ENCODE measurements around the gene SFXN5. TPM values are rescaled to one million over a fixed set of nuclear protein-coding genes. Genes with fewer than 3 reads are reported as not detected.

The SFXN5 gene
- total RNA-seq, 1 experiment from 2014 or later: 13.8 TPM

DNA sequence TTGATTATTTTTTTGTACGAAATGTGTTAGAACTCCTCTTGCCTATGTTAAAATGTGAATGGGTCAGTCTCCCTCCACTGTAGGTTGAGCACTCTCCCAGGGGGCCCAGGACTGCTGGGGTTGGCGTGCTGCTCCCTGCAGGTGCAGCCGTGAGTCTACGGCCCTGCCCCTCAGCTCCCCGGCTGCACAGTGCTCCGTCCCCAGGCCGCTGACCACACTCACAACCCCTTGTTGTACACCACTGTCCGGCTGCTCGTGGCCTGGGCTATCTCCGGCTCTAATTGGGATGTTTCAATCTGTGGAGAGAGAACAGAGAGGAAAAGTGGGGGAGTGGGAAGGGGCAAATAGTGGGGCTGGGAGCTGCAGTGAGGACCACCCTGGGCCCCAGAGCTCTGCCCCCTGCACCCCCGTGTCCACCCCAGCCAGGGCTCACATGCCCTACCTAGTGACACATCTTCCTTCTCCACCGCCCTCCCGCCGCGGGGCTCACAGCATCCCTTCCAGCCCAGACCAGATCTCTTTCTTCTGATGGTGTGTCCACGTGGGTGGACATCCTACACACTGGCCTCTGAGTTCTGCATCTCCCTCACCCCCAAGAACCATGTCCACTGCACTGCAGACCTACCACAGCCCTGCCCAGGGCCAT is 126.6 kb downstream of the SFXN5 start:
- in situ Hi-C loops (cut with HindIII; ENCODE audit: low pct_unique_long_range_greater_than_20kb, low sequenced_read_pairs): no loop called here
- DNase-seq (ENCODE audit: low read depth): no peak

DNA sequence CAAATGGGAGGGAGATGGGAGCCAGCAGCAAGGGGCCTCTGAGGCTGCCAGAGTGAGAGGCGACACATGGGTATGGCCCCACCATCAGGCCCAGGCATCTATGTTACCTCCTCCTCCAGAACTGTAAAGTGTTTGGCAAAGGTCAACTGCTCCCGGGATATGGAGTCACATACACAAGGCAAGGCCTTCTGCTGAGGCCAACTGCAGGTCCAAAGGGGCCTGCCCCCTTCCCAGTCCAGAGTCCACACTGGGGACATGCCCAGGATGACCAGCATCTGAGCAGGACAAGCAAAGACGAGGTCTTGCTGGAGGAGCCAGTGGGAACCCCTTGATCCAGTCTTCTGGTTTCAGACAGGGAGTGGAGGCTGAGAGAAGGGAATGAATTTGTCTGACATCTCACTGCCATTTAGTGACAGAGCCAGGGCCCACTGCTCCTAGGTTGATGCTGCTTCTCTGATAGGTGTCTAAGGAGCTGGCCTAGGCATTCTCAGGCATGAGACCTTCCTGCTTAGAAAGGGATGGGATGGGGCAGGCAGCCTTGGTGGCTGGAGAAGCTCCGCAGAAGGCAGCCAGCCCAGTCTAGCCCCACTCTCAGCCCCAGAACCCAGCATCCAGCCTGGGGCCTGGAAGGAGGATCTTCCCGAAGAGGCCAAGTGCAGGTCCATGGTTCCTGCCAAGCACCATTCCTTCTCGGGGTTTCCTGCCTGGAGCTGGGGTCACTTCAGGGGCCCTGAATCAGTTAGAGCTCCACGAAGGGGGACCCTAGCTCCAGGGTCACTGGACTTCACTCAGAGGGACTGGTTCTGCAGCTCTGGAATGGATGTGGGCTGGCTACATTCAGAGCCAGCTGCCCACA is 127.7 kb downstream of the SFXN5 start:
- DNase-seq (ENCODE audit: low read depth): no peak
- in situ Hi-C loops (cut with HindIII; ENCODE audit: low pct_unique_long_range_greater_than_20kb, low sequenced_read_pairs): no loop called here

DNA sequence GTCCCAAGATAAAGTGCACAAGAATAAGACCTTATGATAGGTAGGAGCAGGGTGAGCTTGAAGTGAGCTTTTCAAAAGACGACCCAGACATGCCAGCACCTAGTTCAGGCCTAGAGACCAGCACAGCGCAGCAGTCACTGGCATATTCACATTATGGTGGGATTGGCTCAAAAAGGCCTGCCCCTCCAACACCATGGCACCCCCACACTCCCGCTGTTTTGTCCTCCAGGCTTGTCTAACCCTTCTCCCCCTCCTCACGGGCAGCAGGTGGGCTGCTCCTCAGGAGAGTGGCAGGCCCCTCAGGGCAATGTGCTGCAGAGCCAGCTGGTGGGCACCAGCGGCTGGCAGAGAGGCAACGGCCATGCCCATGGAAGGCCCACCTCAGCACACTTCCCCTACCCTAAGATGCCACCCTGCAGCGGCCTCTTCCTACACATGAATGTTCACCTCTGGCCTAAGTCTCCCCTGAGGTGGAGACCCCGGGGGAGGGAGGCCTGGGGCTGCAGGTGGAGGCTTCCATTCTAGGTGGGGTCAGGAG is 128.6 kb downstream of the SFXN5 start:
- in situ Hi-C loops (cut with HindIII; ENCODE audit: low pct_unique_long_range_greater_than_20kb, low sequenced_read_pairs): no loop called here
- no peak for DNase-seq (ENCODE audit: low read depth)

DNA sequence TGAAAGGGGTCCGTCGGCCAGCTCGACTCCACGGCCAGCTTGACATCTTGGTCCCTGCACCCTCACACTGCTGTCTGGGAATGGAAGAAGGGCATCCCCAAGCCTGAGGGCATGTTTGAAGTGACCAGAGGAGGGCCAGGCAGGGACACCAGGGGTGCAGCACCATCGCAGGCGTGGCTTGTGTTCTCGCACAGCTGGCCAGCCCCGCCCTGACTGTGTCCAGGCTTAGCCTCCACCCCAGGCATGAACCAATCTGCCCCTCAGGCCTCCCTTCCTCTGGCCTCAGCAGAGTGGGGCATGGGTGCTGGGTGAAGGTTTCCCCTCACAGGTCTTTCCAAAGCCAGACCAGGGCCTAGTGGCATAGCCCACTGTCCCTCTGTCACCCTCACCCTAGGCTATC is 129.2 kb downstream of the SFXN5 start:
- DNase-seq (ENCODE audit: low read depth): no peak
- in situ Hi-C loops (cut with HindIII; ENCODE audit: low pct_unique_long_range_greater_than_20kb, low sequenced_read_pairs): no loop called here

DNA sequence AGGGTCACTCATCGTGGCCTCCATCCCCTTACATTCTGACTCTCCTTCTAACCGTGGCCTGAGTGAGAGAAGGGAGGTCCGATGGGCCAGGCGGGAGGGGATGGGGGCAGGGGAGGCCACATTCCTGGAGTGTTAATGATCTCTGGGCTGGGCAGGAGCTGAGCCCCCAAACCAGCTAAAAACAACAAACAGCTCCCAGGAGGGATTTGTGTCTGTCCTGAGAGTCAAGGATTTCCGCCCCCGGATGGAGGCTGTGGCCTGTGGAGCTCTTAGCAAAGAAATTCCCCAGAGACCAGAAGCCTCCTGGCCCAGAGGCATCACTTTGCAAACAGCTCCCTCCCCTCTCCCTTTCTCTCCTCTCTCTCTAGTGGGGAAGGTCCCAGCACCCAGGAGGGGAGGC is 130.7 kb downstream of the SFXN5 start:
- DNase-seq (ENCODE audit: low read depth): no peak
- in situ Hi-C loops (cut with HindIII; ENCODE audit: low pct_unique_long_range_greater_than_20kb, low sequenced_read_pairs): no loop called here

DNA sequence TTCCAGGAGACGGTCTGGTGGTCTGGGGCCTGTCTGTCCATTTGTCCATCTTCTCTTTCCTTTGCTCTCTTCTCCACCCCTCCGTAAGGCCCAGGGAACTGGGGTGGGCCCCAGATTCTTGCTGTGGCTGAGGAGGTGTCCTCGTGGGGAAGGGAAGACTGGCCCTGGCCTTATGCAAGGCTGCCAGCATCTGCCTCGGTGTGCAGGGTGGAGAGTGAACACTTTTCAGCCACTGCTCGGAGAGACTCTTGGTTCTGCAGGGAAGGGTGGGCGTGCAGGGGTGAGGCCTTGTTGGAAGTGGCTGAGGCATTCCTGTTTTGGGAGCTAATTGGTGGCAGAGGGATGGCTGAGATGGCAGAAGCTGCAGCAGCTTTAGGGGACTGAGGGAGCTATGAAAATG is 131.2 kb downstream of the SFXN5 start:
- no peak for DNase-seq (ENCODE audit: low read depth)
- in situ Hi-C loops (cut with HindIII; ENCODE audit: low pct_unique_long_range_greater_than_20kb, low sequenced_read_pairs): no loop called here

DNA sequence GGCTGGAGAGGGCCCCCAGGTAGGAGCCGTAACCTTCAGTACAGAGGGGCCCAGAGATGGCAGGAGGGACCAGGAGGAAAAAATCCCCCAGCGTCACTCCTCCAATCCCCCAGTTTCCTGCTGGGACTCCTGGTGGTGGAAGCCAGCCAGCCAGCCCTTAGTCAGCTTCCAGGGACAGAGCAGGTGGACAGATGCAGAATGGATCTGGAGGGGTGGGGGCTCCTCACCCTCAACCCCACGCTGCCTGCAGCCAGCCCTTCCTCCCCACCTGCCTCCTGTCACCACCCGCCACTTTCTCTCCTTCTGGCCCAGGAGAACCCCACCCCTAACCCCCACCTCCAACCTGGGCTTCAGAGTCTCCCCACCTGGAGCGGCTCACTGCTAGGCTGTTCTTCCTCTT is 133.1 kb downstream of the SFXN5 start:
- in situ Hi-C loops (cut with HindIII; ENCODE audit: low pct_unique_long_range_greater_than_20kb, low sequenced_read_pairs): no loop called here
- DNase-seq (ENCODE audit: low read depth): no peak

DNA sequence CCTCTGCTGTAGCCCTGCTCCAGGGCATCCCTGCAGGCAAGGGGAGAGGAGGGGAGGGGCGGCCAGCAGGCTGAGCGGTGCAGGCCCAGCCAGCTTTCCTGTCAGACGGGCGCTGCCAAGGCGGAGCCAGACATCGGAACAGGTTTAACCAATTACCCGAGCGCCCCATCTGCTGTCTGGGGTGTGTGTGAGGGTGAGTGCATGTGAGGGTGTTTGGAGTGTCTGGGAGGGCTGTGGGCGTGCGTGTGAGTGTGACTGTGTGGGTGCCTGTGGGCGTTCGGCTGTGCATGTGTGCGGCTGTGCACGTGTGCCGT is 134.2 kb downstream of the SFXN5 start:
- no peak for DNase-seq (ENCODE audit: low read depth)
- in situ Hi-C loops (cut with HindIII; ENCODE audit: low pct_unique_long_range_greater_than_20kb, low sequenced_read_pairs): no loop called here

DNA sequence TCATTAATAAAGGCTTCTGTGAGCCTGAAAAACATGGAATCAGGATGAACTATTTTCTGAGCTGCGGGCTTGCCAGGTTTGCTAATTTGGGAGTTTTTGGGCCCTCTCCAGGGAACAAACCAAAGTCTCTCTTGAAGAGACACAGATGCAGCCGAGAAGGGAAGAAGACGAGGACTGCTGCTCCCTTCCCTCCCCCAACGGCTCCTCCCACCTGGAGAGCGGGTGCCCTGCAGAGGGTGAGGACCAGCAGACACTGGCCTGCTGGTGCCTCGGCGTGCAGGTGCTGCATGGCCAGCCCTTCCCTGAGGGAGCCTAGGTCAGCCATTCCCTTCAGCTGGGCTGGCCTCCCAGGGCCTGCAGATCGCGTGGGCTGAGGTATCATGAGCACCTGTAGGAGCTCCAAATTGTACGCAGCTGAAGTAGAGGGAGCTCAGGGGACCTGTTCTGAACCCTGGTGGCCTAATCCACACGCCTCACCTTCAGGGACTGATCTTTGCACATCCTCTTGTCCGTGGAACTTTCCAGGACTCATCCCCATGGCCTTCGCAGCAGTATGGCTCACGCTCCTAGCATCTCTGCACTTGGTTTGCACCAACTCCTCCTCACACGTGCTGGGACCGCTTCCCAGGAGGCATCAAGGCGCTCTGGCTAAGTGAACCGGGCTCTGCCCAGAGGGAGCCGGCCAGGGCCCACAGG is 134.7 kb downstream of the SFXN5 start:
- in situ Hi-C loops (cut with HindIII; ENCODE audit: low pct_unique_long_range_greater_than_20kb, low sequenced_read_pairs): no loop called here

DNA sequence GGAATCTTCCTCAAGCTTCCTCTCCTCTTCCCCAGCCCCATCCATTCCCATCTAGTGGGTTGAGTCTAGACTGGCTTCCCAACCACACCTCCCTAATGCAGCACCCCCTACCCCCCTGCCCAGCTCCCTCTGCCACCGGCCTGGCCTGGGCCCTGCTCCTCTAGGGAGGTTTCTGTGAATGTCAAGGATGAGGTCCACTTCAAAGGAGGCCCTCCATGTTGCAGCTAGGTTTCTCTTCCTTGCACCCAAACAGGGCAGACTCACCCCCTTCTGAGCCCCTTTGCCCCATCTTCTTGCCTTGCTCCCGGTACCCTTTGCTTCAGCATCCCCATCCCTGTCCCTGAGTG is 135.9 kb downstream of the SFXN5 start:
- no peak for DNase-seq (ENCODE audit: low read depth)
- in situ Hi-C loops (cut with HindIII; ENCODE audit: low pct_unique_long_range_greater_than_20kb, low sequenced_read_pairs): no loop called here

More for the DNA sequence above, 134.7 kb downstream of the SFXN5 start:
- DNase-seq (ENCODE audit: low read depth): no peak

DNA sequence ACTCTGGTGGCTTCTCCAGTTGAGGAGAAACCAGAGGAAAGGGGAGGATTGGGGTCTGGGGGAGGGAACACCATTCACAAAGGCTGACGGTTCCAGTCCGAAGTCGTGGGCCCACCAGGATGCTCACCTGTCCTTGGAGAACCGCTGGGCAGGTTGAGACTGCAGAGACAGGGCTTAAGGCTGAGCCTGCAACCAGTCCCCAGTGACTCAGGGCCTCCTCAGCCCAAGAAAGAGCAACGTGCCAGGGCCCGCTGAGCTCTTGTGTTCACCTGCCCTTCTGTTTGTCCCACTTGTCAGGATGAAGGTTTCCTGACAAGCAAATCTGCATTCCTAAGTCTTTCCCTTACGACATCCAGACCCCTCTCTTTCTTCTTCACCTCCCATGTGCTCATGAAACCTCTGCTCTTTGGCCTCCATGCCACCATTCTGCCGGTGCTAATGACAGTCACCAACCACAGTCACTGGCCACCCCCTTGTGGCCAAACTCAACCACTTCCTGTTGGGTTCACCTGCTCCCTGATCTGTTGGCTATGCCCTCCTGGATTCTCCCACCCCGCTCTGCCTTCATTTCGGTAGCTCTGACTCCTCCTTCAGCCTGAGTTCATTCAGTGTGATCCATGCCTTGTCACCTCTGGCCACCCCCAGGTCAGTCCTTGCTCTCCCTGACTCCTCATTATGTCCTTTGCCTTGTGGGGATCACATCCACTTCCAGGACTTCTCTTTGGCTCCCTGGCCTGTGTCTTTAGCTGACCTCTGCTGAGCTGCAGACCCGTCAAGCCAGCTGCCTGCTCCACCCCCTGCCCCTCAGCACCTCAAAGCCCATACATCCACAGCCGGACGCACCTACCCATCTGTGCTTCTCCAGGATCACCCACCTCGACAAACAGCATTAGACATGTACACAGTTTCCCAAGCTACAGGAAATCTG is 136.6 kb downstream of the SFXN5 start:
- DNase-seq (ENCODE audit: low read depth): peak; percentile 26
- in situ Hi-C loops (cut with HindIII; ENCODE audit: low pct_unique_long_range_greater_than_20kb, low sequenced_read_pairs): no loop called here

DNA sequence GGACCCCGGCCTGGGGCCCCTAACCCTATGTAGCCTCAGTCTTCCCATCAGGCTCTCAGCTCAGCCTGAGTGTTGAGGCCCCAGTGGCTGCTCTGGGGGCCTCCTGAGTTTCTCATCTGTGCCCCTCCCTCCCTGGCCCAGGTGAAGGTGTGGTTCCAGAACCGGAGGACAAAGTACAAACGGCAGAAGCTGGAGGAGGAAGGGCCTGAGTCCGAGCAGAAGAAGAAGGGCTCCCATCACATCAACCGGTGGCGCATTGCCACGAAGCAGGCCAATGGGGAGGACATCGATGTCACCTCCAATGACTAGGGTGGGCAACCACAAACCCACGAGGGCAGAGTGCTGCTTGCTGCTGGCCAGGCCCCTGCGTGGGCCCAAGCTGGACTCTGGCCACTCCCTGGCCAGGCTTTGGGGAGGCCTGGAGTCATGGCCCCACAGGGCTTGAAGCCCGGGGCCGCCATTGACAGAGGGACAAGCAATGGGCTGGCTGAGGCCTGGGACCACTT is 137.8 kb downstream of the SFXN5 start:
- DNase-seq (ENCODE audit: low read depth): no peak
- in situ Hi-C loops (cut with HindIII; ENCODE audit: low pct_unique_long_range_greater_than_20kb, low sequenced_read_pairs): no loop called here

DNA sequence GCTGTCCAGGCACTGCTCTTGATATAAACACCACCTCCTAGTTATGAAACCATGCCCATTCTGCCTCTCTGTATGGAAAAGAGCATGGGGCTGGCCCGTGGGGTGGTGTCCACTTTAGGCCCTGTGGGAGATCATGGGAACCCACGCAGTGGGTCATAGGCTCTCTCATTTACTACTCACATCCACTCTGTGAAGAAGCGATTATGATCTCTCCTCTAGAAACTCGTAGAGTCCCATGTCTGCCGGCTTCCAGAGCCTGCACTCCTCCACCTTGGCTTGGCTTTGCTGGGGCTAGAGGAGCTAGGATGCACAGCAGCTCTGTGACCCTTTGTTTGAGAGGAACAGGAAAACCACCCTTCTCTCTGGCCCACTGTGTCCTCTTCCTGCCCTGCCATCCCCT is 138.3 kb downstream of the SFXN5 start:
- no peak for DNase-seq (ENCODE audit: low read depth)
- in situ Hi-C loops (cut with HindIII; ENCODE audit: low pct_unique_long_range_greater_than_20kb, low sequenced_read_pairs): no loop called here

DNA sequence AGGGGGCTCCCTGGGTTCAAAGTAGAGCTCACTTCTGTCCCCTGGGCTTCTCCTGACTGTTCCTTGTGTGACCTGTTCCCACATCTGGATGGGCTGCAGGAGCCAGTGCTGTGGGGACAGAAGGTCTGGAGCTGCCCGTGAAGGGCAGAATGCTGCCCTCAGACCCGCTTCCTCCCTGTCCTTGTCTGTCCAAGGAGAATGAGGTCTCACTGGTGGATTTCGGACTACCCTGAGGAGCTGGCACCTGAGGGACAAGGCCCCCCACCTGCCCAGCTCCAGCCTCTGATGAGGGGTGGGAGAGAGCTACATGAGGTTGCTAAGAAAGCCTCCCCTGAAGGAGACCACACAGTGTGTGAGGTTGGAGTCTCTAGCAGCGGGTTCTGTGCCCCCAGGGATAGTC is 138.7 kb downstream of the SFXN5 start:
- in situ Hi-C loops (cut with HindIII; ENCODE audit: low pct_unique_long_range_greater_than_20kb, low sequenced_read_pairs): no loop called here
- DNase-seq (ENCODE audit: low read depth): no peak

DNA sequence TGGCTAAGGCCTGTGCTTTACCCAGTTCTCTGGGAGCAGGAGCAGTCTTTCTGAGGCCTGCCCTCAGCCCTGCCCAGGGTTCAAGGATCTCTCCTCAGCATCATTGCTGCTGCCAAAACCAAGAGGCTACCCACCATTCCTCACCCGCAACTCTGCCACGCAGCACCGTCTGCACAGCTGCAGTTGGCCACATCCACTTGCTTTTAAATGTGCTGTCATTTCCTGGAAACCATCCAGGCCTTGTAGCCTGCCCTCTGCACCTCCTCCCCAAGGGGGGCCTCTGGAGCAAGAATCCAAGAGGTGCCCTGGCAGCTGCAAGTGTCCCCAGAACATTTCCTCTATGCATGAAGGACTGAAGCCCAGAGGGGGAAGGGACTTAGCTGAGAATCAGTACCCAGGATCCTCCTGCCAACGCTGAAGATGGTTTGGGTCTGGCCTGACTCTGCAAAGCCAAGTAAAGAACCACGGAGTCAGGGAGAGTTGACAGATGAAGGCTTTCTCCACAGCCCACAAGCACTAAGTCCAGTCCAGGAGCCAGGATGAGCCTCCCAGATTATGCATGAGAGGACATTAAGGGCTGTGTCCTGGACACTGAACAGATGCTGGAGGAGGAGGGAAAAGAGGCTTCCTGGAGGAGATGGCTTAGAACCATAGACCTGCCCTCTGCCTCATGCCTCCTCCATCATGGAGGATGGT is 139.3 kb downstream of the SFXN5 start:
- in situ Hi-C loops (cut with HindIII; ENCODE audit: low pct_unique_long_range_greater_than_20kb, low sequenced_read_pairs): no loop called here
- no peak for DNase-seq (ENCODE audit: low read depth)

DNA sequence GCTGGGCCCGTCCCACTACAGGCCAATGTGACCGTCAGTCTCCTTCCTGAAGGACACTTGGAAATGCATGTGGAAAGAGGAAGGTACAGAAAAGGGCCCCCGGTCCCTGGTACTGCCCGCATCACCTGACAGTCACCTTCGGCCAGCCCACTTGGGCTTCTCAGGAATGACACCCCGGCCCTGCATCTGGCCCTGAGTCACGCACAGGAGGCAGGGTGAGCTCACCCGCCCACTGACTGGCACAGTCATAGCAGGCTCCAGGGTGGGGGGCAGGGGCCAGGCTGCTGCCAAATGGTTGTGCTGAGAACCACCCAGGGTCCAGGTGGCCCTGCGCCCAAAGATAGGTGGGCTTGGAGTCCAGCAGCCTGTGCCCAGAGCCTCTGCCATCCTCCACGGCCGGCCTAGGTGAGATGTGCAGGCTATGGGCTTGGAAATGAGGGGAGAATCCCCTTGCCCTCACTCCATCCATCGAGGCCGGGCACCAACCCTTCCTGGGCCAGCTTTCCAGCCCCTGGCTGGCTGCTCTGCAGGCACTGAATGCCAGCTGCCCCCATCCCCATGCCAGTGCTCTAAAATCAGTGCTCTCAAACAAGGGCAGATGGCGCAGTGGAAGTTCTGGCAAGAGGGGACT is 140.1 kb downstream of the SFXN5 start:
- in situ Hi-C loops (cut with HindIII; ENCODE audit: low pct_unique_long_range_greater_than_20kb, low sequenced_read_pairs): no loop called here
- no peak for DNase-seq (ENCODE audit: low read depth)

DNA sequence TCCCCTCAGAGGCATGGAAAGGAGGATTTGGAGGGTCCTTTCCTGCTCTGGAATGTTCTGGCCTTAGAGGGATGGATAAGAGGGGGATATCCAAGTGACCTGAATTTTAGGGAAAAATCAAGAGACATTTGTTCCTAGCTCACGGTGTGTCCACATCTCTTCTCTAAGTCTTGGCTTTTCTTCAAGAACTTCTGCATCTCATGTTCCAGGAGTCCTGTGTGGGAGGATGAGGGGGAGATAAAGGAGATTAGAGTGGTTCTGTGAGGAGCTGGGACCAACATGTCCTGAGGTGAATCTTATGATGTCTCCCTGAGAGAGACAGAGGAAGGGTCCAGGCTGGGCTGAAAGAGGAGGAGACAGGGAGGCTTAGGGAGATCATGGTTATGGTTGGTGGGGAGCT is 142.5 kb downstream of the SFXN5 start:
- no peak for DNase-seq (ENCODE audit: low read depth)
- in situ Hi-C loops (cut with HindIII; ENCODE audit: low pct_unique_long_range_greater_than_20kb, low sequenced_read_pairs): no loop called here

Data from Caki2 (cell line).